ENCODE data around the gene PEX14. TPM values are rescaled to one million over a fixed set of nuclear protein-coding genes. Genes with fewer than 3 reads are reported as not detected.

PEX14 gene
- total and polyA plus RNA-seq, 9 of the 15 experiments (the other 6 are each of a cell fraction or from before 2014, with no cell fraction given): 2.6 to 45.7 (median 22.7) TPM

GRCh38 chr1:10555635-10556429 lies 81.1 kb downstream of the PEX14 start (continued):
- TF ChIP-seq, protein P1, sequence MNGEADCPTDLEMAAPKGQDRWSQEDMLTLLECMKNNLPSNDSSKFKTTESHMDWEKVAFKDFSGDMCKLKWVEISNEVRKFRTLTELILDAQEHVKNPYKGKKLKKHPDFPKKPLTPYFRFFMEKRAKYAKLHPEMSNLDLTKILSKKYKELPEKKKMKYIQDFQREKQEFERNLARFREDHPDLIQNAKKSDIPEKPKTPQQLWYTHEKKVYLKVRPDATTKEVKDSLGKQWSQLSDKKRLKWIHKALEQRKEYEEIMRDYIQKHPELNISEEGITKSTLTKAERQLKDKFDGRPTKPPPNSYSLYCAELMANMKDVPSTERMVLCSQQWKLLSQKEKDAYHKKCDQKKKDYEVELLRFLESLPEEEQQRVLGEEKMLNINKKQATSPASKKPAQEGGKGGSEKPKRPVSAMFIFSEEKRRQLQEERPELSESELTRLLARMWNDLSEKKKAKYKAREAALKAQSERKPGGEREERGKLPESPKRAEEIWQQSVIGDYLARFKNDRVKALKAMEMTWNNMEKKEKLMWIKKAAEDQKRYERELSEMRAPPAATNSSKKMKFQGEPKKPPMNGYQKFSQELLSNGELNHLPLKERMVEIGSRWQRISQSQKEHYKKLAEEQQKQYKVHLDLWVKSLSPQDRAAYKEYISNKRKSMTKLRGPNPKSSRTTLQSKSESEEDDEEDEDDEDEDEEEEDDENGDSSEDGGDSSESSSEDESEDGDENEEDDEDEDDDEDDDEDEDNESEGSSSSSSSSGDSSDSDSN (IDR thresholded peaks at IDR 0.05; ENCODE audit: borderline replicate concordance in 1 of 2, low read depth in 2 of 2, low read length in 2 of 2): no peak
- TF ChIP-seq SIN3B (IDR thresholded peaks at IDR 0.05; ENCODE audit: low read depth): no peak
- peak; percentile 96 for TF ChIP-seq CEBPB (tag; IDR thresholded peaks at IDR 0.05)
- 0 out of 2 replicates have a peak, but pooled peaks have one; percentile 13 for TF ChIP-seq ZKSCAN1 (IDR thresholded peaks at IDR 0.05; ENCODE audit: low read depth, low read length)
- TF ChIP-seq RHOXF2B (CRISPR knock-in tag; conservative IDR thresholded peaks at IDR 0.05): 0 out of 2 replicates have a peak, but pooled peaks have one; percentile 82
- no peak for TF ChIP-seq ZNF583 (CRISPR knock-in tag; IDR thresholded peaks at IDR 0.05)
- TF ChIP-seq KLF1 (tag; IDR thresholded peaks at IDR 0.05): 0 out of 2 replicates have a peak, but pooled peaks have one; percentile 4
- TF ChIP-seq NCOR1 (IDR thresholded peaks at IDR 0.05): no peak
- TF ChIP-seq POLR3A (IDR thresholded peaks at IDR 0.05; ENCODE audit: borderline replicate concordance, extremely low read depth, insufficient read depth, insufficient read length): no peak
- TF ChIP-seq ZBTB8A (IDR thresholded peaks at IDR 0.05; ENCODE audit: partially characterized antibody): no peak
- TF ChIP-seq PRDM10 (IDR thresholded peaks at IDR 0.05; ENCODE audit: partially characterized antibody): no peak
- no peak for TF ChIP-seq ZNF766 (CRISPR knock-in tag; conservative IDR thresholded peaks at IDR 0.05)
- TF ChIP-seq TCFL5 (CRISPR knock-in tag; conservative IDR thresholded peaks at IDR 0.05): no peak
- TF ChIP-seq, protein P2, sequence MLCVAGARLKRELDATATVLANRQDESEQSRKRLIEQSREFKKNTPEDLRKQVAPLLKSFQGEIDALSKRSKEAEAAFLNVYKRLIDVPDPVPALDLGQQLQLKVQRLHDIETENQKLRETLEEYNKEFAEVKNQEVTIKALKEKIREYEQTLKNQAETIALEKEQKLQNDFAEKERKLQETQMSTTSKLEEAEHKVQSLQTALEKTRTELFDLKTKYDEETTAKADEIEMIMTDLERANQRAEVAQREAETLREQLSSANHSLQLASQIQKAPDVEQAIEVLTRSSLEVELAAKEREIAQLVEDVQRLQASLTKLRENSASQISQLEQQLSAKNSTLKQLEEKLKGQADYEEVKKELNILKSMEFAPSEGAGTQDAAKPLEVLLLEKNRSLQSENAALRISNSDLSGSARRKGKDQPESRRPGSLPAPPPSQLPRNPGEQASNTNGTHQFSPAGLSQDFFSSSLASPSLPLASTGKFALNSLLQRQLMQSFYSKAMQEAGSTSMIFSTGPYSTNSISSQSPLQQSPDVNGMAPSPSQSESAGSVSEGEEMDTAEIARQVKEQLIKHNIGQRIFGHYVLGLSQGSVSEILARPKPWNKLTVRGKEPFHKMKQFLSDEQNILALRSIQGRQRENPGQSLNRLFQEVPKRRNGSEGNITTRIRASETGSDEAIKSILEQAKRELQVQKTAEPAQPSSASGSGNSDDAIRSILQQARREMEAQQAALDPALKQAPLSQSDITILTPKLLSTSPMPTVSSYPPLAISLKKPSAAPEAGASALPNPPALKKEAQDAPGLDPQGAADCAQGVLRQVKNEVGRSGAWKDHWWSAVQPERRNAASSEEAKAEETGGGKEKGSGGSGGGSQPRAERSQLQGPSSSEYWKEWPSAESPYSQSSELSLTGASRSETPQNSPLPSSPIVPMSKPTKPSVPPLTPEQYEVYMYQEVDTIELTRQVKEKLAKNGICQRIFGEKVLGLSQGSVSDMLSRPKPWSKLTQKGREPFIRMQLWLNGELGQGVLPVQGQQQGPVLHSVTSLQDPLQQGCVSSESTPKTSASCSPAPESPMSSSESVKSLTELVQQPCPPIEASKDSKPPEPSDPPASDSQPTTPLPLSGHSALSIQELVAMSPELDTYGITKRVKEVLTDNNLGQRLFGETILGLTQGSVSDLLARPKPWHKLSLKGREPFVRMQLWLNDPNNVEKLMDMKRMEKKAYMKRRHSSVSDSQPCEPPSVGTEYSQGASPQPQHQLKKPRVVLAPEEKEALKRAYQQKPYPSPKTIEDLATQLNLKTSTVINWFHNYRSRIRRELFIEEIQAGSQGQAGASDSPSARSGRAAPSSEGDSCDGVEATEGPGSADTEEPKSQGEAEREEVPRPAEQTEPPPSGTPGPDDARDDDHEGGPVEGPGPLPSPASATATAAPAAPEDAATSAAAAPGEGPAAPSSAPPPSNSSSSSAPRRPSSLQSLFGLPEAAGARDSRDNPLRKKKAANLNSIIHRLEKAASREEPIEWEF (CRISPR knock-in tag; IDR thresholded peaks at IDR 0.05): no peak
